Measurements from ENCODE around the gene ABL1.
"Not testable (repeated sequence)": the region's sequence is repeated elsewhere in the genome, so short reads cannot be mapped to it uniquely, and the experiment has no call there.

ABL1 gene

GRCh38 chr9:130834371-130835336 lies at the start of gene ABL1:
Gene ABL1 (plus strand): TSS chr9:130835254. CDS start chr9:130835447, 193 bp downstream.
- DNase-seq (ENCODE audit: low read depth in 2 of 2), result peak; percentile 29 to 56

- no peak for DNase-seq (ENCODE audit: low read depth in 2 of 2)
Observed at GRCh38 chr9:130785940-130786508, 49.0 kb upstream of the ABL1 start.

GRCh38 chr9:130786526-130786925 lies 48.5 kb upstream of the ABL1 start:
- DNase-seq (ENCODE audit: low read depth in 2 of 2), result no peak

GRCh38 chr9:130789747-130790672 lies 45.0 kb upstream of the ABL1 start:
- DNase-seq (ENCODE audit: low read depth in 2 of 2), result no peak

GRCh38 chr9:130791303-130791894 lies 43.7 kb upstream of the ABL1 start:
- DNase-seq (ENCODE audit: low read depth in 2 of 2), result no peak

GRCh38 chr9:130793589-130793988 lies 41.5 kb upstream of the ABL1 start:
- no peak for DNase-seq (ENCODE audit: low read depth in 2 of 2)

GRCh38 chr9:130794021-130794420 lies 41.0 kb upstream of the ABL1 start:
- DNase-seq (ENCODE audit: low read depth in 2 of 2), result not testable (repeated sequence)

- DNase-seq (ENCODE audit: low read depth in 2 of 2), result not testable (repeated sequence)
Observed at GRCh38 chr9:130794423-130794822, 40.6 kb upstream of the ABL1 start.

GRCh38 chr9:130794923-130795495 lies 40.0 kb upstream of the ABL1 start:
- no peak for DNase-seq (ENCODE audit: low read depth in 2 of 2)

GRCh38 chr9:130803116-130803515 lies 31.9 kb upstream of the ABL1 start:
- not testable (repeated sequence) for DNase-seq (ENCODE audit: low read depth in 2 of 2)

GRCh38 chr9:130805510-130806326 lies 29.3 kb upstream of the ABL1 start:
- DNase-seq (ENCODE audit: low read depth in 2 of 2), result no peak

- no peak for DNase-seq (ENCODE audit: low read depth in 2 of 2)
Observed at GRCh38 chr9:130806327-130806716, 28.7 kb upstream of the ABL1 start.

- DNase-seq (ENCODE audit: low read depth in 2 of 2), result no peak
Observed at GRCh38 chr9:130810609-130811136, 24.4 kb upstream of the ABL1 start.

- DNase-seq (ENCODE audit: low read depth in 2 of 2), result no peak
Observed at GRCh38 chr9:130815242-130815808, 19.7 kb upstream of the ABL1 start.

GRCh38 chr9:130817914-130818313 lies 17.1 kb upstream of the ABL1 start:
- DNase-seq (ENCODE audit: low read depth in 2 of 2), result no peak

GRCh38 chr9:130820135-130820738 lies 14.8 kb upstream of the ABL1 start:
- DNase-seq (ENCODE audit: low read depth in 2 of 2), result no peak

GRCh38 chr9:130823435-130823834 lies 11.6 kb upstream of the ABL1 start:
- DNase-seq (ENCODE audit: low read depth in 2 of 2), result no peak

GRCh38 chr9:130824079-130824478 lies 11.0 kb upstream of the ABL1 start:
- no peak for DNase-seq (ENCODE audit: low read depth in 2 of 2)

- no peak for DNase-seq (ENCODE audit: low read depth in 2 of 2)
Observed at GRCh38 chr9:130824643-130825350, 10.3 kb upstream of the ABL1 start.
